GM04503 (cell line): ENCODE measurements around the gene KRT12.

Experiments
- DNase-seq: peaks from one replicate; pipeline ENCODE4 v3.0.0-alpha.2; 2012; ENCODE audit warnings: low read depth

KRT12 gene

GRCh38 chr17:40843242-40843641, 23.8 kb downstream of the KRT12 start:
- DNase-seq = no peak

GRCh38 chr17:40841246-40841645, 25.8 kb downstream of the KRT12 start:
- DNase-seq = no peak

DNA sequence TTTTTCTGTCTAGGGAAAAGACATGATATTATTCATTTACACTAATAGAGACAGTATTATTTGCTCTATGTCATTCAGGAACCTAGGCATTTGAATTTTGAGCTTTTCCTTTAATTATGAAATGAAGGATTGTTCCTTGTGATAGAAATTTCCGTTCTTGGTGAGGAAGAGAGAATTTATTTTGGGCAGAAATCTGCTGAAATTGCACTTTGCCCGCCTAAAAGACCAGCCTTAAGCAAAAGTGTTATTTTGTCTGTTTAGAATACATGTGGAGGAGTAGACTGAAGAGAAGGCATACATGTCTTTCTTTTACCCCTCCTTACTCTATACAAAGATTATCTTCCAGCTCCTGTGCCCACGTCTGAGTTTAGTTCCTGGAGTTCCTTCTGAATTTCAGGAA, 27.8 kb downstream of the KRT12 start:
- DNase-seq = no peak

DNA sequence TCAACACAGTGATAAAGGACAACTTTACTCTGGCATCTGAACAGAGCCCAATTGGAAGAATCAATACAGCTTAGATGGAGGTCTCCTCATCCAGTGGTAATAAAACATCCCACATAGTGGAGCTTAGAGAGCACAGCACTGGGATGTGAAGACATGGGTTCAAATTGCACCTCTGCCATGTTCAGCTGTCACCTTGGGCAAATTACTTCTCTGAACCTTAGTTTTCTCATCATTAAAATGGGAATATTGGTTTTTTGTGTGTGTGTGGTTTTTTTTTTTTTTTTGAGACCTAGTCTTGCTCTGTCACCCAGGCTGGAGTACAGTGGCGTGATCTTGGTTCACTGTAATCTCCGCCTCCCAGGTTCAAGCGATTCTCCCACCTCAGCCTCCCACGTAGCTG, 31.0 kb downstream of the KRT12 start:
- DNase-seq = no peak

DNA sequence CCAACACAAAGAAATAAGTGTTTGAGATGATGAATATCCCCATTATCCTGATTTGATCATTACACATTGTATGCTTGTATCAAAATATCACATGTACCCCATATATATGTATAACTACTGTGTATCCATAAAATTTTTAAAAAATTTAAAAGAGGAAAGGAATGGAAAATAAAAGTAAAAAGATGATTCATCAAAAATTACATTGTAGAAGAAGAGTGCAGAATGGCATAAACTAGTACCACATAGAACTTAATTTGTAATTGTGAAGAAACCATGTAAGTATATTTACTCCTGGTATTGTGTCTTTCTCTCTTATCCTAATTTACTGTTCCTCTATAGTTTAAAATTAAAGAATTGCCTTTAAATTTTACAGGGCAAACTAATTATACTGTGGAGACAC, 33.1 kb downstream of the KRT12 start:
- no peak for DNase-seq

- no peak for DNase-seq
These were observed 34.2 kb downstream of the KRT12 start for GRCh38 chr17:40832840-40833239.

DNA sequence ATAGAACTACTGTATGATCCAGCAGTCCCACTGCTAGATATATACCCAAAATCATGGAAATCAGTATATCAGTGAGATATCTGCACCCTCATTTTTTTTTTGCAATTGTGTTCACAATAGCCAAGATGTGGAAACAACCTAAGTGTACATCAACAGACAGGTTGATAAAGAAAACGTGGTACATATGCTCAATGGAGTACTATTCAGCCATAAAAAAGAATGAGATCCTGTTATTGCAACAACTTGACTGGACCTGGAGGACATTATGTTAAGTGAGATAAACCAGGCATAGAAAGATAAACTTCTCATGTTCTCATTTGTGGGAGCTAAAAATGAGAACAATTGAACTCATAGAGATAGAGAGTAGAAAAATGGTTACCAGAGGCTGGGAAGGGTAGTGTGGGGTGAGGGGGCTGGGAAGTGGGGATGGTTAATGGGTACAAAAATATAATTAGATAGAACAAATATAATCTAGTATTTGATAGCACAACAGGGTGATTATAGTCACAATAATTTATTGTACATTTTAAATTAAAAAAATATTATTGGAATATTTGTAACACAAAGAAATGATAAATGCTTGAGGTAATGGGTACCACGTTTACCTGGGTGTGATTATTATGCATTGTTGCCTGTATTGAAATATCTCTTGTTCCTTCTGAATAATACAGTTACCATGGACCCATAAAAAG, 36.8 kb downstream of the KRT12 start:
- no peak for DNase-seq

DNA sequence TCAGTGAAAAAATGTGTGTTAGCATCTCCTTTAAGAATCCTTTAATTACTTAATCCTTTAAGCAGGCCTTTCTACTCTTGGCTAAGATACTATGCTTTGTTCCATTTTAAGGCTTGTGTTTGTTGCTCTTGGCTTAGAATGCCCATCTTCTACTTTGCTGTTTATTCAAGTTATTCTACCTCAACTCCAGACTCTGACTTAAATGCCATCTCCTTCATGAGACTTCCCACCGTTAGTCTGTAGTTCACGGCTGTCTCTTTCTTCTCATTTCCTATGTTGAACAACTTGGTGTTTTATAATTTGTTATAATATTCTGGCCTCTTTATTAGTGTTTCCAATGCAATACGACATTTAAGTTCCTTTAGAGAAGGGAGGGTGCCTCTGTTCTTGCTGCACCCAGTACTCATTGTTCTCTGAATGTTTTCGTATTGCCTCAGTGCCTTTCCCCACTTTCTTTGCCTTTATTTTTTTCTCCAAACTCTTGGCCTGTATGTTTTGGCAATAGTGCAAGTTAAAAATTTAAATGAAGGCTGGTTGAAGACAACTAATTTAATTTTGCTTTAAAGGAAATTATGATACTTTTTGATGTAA, 38.5 kb downstream of the KRT12 start:
- no peak for DNase-seq

DNA sequence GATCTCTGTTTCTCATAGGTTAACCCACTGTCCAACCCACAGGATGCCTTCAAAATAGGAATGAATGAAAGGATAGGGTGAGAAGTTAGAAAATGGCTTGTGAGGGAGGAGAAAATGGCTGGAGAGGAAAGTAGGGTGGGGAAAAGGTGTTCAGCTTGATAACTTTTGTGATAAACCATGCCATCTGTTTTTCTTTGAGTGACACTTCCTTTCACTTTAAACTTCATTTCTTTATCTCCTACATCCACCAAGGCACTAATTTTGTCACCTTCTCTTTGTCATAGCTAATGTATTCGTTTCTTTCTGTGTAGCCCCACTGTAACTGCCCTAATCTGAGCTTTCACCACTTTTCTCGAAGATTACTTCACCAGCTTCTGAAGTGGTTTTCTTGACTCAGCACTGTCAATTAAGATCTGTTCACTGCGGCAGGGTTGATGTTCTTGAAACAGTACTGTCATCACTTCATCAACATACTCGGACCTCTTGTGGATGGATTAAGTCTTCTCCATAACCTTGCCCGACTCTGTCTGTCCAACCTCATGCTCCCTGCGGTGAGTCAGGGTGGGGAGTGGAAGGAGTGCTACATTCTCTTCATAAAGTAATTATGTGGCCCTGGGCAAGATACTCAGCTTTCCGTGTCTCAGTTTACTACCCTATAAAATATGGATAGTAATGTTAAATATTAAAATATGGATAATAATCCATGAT, 39.1 kb downstream of the KRT12 start:
- DNase-seq = no peak

DNA sequence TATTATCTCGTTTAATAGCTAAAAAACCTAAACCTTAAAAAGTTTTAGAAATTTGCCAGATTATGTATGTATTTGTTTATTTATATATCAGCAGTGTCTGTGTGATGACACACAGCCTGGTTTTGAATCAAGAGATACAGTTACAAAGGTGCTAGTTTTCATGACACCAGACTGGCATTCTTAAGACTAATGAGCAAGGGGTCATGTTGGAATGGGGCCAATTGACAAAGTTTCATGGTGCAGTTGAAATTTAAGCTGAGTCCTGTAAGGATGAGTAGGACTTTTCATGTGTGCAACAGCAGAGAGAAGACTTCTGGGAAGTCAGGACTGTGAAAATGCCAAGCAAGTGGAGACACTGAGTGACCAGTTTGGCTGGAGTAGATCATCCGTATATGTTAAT, 41.4 kb downstream of the KRT12 start:
- no peak for DNase-seq

GRCh38 chr17:40824015-40824832, 42.8 kb downstream of the KRT12 start:
- DNase-seq = no peak

DNA sequence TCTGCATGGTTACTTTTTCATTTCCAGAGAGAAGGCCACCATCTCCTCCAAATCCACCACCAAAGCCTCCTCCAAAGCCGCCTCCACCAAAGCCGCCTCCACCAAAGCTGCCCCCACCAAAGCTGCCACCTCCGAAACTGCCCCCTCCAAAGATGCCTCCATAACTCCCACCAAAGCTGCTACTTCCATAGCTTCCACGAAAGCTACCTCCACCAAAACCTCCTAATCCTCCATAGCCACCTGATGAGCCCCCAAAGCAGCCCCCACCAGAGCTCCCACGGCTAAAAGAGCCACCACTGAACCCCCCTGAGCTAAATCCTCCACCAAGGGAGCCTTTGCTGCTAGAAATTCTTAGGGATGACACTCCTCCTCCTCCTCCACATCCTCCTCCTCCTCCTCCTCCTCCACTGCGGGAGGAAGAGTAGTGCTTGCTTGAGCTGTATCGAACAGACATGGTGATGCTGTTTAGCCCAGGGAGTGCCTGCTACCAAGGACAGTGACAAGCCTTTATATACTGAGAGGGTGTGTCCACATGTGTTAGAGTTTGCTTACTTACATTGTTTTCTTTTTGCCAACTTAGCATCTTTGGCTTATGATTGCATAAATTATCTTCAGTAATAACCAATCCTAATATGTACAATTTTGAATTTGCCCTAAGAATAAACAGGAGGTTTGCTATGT, 44.8 kb downstream of the KRT12 start, which contains the start of gene KRT10:
TSS of gene KRT10 (minus strand) at position 483 of the 681 bp plus-strand sequence. CDS start at position 454, 29 bp downstream.
- no peak for DNase-seq

DNA sequence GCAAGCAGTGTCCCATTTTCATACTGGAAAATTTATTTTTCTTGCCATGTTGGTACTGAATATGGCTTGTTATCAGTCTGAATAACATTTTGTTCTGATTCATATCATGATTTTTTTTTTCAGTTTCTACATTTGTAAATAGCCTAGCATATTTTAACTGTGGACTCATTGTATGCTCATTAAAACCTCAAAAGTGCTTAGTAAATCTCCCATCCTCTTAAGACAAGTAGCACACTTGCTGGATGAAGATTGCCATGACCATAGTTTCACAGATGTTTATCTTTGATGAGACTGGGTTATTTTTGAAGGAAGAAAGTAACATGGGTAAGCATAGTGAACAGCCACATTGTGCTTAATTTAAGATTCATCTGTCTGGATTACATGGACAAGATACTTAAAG, 45.5 kb downstream of the KRT12 start:
- no peak for DNase-seq

DNA sequence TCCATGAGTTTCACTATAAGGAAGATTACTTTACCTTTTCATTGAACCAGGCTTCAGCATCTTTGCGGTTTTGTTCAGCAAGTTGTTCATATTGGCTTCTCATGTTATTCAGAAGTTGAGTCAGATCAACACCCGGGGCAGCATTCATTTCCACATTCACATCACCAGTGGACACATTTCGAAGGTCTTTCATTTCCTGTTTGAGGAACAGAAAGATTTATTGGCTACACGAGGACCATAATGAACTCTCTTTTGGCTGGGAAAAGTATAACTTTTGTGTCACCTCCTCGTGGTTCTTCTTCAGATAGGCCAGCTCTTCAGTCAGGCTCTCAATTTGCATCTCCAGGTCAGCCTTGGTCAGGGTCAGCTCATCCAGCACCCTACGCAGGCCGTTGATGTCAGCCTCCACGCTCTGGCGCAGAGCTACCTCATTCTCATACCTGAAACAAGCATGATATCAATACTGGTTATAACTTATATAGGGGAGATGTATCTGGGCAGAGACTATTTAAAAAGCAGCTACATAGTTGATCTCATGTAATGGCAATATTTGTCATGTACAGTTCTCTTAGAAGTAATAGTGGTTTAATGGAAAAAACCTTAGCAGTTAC, 46.7 kb downstream of the KRT12 start:
- DNase-seq = no peak

DNA sequence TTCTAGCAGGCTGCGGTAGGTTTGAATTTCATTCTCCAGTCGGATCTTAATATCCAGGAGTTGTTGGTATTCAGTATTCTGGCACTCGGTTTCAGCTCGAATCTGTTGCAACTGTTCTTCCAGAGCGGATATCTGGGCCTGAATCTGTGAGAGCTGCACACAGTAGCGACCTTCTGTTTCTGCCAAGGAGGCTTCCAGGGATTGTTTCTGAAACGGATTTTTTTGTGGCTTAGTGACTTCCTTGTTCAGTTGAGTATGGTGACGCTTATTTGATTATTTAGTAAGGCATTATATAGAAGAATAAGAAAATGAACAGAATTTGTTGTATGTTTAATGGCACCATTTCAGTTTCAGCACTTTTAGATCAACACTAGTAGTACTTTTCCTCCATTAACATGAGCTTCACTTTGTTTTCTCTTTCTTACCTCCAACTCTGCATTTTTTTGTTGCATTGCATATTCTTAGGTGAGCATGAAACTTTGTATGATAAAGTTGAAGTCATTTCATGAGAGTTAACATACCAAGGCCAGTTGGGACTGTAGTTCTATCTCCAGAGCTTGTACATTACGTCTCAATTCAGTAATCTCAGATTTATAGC, 47.4 kb downstream of the KRT12 start:
- no peak for DNase-seq

- no peak for DNase-seq
These were observed 48.1 kb downstream of the KRT12 start for GRCh38 chr17:40818733-40819527.

DNA sequence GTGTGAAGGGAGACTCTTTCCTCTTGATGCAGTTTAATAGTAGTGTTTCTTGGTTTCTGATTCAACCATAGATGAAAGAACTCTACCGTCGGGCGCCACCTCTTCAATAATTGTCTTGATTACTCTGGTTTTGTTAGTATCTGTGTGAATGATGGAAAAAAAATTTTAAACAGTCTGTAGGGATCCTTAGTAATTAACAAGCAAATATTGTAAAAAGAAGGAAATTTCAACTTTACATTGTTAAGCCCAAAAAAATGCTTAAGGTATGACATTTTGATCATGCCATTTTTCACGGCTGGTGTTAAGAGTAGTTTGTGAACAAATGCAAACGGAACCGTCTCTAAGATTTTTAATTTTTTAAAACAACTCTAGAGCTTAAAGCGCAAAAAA, 48.7 kb downstream of the KRT12 start:
- no peak for DNase-seq

GRCh38 chr17:40817103-40817682, 49.8 kb downstream of the KRT12 start:
- DNase-seq = no peak

DNA sequence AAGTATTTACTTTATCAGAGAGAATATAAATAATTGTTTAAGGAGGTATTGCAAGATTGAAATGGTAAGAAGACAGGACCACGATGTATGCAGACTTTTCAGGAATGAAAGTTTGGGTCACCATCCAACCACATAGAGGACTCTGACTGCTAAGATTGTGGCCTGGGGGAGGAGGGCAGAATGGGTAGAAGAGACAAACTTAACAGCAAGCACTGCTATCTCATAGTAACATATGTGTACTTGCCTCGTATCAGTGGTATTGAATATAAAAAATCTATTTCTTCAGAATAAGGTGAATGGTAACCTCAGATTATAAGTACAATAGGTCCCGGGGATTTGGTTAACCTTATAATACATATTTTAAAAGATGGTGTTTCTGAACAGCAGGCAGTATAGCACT, 50.5 kb downstream of the KRT12 start:
- no peak for DNase-seq

- no peak for DNase-seq
These were observed 51.6 kb downstream of the KRT12 start for GRCh38 chr17:40815381-40815780.
